ENCODE data around the gene DENND1B.

- TF ChIP-seq, protein P1, sequence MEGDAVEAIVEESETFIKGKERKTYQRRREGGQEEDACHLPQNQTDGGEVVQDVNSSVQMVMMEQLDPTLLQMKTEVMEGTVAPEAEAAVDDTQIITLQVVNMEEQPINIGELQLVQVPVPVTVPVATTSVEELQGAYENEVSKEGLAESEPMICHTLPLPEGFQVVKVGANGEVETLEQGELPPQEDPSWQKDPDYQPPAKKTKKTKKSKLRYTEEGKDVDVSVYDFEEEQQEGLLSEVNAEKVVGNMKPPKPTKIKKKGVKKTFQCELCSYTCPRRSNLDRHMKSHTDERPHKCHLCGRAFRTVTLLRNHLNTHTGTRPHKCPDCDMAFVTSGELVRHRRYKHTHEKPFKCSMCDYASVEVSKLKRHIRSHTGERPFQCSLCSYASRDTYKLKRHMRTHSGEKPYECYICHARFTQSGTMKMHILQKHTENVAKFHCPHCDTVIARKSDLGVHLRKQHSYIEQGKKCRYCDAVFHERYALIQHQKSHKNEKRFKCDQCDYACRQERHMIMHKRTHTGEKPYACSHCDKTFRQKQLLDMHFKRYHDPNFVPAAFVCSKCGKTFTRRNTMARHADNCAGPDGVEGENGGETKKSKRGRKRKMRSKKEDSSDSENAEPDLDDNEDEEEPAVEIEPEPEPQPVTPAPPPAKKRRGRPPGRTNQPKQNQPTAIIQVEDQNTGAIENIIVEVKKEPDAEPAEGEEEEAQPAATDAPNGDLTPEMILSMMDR (conservative IDR thresholded peaks at IDR 0.05): no peak
- no peak for TF ChIP-seq EZH2 (IDR thresholded peaks at IDR 0.05; ENCODE audit: low read depth)
These were observed 33.6 kb upstream of the DENND1B start for GRCh38 chr1:197808880-197809279.
